ENCODE measurements around the gene FAM193B.

Gene FAM193B

DNA sequence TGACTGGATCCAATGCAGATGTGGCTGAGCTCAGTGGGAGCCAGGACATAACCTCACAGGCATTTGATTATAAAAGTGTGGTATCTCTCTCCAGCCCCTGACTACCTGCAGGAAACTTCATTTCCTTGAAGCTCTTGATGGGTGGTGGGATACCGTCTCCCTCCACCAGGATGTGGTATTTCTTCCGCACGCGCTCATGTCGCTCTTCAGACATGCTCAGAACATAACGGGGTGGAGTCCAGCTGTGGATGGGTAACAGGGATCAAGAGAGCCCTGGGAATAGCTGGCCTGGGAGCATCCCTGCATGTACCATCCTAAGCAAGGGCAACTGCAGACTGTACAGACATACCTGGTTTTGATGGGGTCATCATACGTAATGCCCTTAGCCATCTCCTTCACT, 38.8 kb downstream of the FAM193B start:
- H3K27me3 ChIP-seq (ENCODE audit: insufficient read depth, poor library complexity, severe bottlenecking): no peaks in the 10 kb centered on the region
- peak overlapping the region; percentile 77 for H3K27ac ChIP-seq (replicated peaks)
- TF ChIP-seq SPI1 (IDR thresholded peaks at IDR 0.05; ENCODE audit: borderline replicate concordance, low read depth): no peak
- no peak for TF ChIP-seq CTCF (IDR thresholded peaks at IDR 0.05; ENCODE audit: insufficient read depth, low read length)
- no peak for TF ChIP-seq GABPA (IDR thresholded peaks at IDR 0.05; ENCODE audit: low read depth)
- no peak for TF ChIP-seq POLR2AphosphoS5 (IDR thresholded peaks at IDR 0.05; ENCODE audit: low read depth)
- TF ChIP-seq, protein P1, sequence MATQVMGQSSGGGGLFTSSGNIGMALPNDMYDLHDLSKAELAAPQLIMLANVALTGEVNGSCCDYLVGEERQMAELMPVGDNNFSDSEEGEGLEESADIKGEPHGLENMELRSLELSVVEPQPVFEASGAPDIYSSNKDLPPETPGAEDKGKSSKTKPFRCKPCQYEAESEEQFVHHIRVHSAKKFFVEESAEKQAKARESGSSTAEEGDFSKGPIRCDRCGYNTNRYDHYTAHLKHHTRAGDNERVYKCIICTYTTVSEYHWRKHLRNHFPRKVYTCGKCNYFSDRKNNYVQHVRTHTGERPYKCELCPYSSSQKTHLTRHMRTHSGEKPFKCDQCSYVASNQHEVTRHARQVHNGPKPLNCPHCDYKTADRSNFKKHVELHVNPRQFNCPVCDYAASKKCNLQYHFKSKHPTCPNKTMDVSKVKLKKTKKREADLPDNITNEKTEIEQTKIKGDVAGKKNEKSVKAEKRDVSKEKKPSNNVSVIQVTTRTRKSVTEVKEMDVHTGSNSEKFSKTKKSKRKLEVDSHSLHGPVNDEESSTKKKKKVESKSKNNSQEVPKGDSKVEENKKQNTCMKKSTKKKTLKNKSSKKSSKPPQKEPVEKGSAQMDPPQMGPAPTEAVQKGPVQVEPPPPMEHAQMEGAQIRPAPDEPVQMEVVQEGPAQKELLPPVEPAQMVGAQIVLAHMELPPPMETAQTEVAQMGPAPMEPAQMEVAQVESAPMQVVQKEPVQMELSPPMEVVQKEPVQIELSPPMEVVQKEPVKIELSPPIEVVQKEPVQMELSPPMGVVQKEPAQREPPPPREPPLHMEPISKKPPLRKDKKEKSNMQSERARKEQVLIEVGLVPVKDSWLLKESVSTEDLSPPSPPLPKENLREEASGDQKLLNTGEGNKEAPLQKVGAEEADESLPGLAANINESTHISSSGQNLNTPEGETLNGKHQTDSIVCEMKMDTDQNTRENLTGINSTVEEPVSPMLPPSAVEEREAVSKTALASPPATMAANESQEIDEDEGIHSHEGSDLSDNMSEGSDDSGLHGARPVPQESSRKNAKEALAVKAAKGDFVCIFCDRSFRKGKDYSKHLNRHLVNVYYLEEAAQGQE (IDR thresholded peaks at IDR 0.05; ENCODE audit: insufficient replicate concordance, low read depth): no peak
- no peak for DNase-seq (ENCODE audit: low read depth in 1 of 2, low spot score in 1 of 2)
- peak overlapping the region; percentile 88 for H3K4me3 ChIP-seq (replicated peaks; ENCODE audit: insufficient read depth, low read length)

DNA sequence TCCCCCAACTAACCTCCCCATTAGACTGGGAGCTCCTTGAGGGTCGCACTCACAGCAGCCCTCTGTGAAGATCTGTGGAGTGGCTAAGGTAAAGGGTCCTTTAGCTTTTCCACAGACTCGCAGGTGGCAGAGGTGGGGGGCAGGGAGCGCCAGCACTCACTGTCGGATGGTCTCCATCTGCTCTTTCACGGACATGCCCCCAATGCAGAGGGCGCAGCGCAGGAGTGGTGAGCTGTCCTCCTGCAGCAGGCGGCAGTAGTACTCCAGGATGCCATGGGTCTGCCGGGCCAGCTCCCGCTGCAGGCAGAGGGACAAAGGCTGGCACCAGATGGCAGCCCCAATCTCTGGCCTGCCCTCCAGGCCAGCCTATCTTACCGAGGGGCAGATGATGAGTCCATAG, 39.8 kb downstream of the FAM193B start:
- Histone ChIP-seq H3K27ac (replicated peaks) (no peak overlapping the region), H3K4me3 (replicated peaks; ENCODE audit: insufficient read depth, low read length) (no peak overlapping the region), H3K27me3 (ENCODE audit: insufficient read depth, poor library complexity, severe bottlenecking) (no peaks in the 10 kb centered on the region)
- DNase-seq (ENCODE audit: low read depth in 1 of 2, low spot score in 1 of 2): no peak
- TF ChIP-seq, protein P1 (IDR thresholded peaks at IDR 0.05; ENCODE audit: insufficient replicate concordance, low read depth): no peak
- no peak for TF ChIP-seq CTCF (IDR thresholded peaks at IDR 0.05; ENCODE audit: insufficient read depth, low read length)
- TF ChIP-seq POLR2AphosphoS5 (IDR thresholded peaks at IDR 0.05; ENCODE audit: low read depth): no peak
- TF ChIP-seq SPI1 (IDR thresholded peaks at IDR 0.05; ENCODE audit: borderline replicate concordance, low read depth): no peak
- no peak for TF ChIP-seq GABPA (IDR thresholded peaks at IDR 0.05; ENCODE audit: low read depth)

DNA sequence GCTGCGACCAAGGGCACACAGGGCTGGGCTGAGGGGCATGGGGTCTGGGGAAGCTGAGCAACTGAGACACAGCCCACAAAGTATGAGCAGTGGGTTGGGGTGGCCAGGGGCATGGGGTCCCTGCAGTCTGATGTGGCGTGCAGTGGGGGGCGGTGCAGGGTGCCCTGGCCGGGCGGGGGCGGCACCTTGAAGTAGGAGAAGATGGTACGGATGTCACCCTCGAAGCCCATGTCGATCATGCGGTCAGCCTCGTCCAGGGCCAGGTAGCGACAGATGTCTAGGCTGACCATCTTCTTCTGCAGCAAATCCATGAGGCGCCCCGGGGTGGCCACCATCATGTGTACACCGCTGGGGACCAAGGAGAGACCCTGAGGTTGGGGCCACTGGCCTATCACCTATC, 40.9 kb downstream of the FAM193B start:
- TF ChIP-seq CTCF (IDR thresholded peaks at IDR 0.05; ENCODE audit: insufficient read depth, low read length) (no peak), POLR2AphosphoS5 (IDR thresholded peaks at IDR 0.05; ENCODE audit: low read depth) (no peak), GABPA (IDR thresholded peaks at IDR 0.05; ENCODE audit: low read depth) (no peak), SPI1 (IDR thresholded peaks at IDR 0.05; ENCODE audit: borderline replicate concordance, low read depth) (no peak)
- TF ChIP-seq, protein P1 (IDR thresholded peaks at IDR 0.05; ENCODE audit: insufficient replicate concordance, low read depth): no peak
- H3K27me3 ChIP-seq (ENCODE audit: insufficient read depth, poor library complexity, severe bottlenecking): no peaks in the 10 kb centered on the region
- H3K4me3 ChIP-seq (replicated peaks; ENCODE audit: insufficient read depth, low read length): no peak overlapping the region
- no peak overlapping the region for H3K27ac ChIP-seq (replicated peaks)
- DNase-seq (ENCODE audit: low read depth in 1 of 2, low spot score in 1 of 2): no peak

Data from HL-60 (cell line).